Retinal pigment epithelial cell (primary cell): ENCODE results near the gene YTHDC1.

Experiments used
- DNase-seq: peaks from one replicate; pipeline ENCODE4 v3.0.0-alpha.2; 2010; ENCODE audit warnings: low read depth
- H3K4me3 ChIP-seq: 2 replicates; pipeline ENCODE4 v1.5.1; 2011; ENCODE audit warnings: mild to moderate bottlenecking, low read length, control low read depth, moderate library complexity
- TF ChIP-seq, protein P1 (sequence below): conservative IDR thresholded peaks from 2 replicates; pipeline ENCODE4 v1.5.1; 2011; ENCODE audit warnings: low read depth, low read length, control low read depth, inconsistent platforms

YTHDC1 gene

DNA sequence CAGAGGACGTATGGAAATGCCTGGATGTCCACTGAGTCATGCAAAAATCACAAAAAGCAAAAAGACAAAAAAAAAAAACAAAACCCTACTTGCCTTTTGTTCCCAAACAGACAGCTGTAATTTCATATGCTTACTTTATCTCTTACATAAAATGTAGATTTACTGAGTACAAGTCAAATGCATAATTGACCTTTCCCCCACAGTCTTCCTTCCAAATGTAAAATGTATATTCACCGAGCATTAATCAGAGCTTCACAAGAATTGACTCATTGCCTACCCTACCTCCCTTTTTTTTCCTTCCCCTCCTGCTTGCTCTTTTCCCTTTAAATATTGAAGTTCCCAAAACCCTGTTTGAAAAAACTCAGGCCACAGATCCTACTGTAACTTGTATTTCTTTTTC, 71.9 kb downstream of the YTHDC1 start:
- H3K4me3 ChIP-seq: no peak overlapping the region
- TF ChIP-seq, protein P1, sequence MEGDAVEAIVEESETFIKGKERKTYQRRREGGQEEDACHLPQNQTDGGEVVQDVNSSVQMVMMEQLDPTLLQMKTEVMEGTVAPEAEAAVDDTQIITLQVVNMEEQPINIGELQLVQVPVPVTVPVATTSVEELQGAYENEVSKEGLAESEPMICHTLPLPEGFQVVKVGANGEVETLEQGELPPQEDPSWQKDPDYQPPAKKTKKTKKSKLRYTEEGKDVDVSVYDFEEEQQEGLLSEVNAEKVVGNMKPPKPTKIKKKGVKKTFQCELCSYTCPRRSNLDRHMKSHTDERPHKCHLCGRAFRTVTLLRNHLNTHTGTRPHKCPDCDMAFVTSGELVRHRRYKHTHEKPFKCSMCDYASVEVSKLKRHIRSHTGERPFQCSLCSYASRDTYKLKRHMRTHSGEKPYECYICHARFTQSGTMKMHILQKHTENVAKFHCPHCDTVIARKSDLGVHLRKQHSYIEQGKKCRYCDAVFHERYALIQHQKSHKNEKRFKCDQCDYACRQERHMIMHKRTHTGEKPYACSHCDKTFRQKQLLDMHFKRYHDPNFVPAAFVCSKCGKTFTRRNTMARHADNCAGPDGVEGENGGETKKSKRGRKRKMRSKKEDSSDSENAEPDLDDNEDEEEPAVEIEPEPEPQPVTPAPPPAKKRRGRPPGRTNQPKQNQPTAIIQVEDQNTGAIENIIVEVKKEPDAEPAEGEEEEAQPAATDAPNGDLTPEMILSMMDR: no peak
- DNase-seq: no peak

- TF ChIP-seq, protein P1: no peak
Observed at GRCh38 chr4:68277627-68278026, 72.3 kb downstream of the YTHDC1 start.

GRCh38 chr4:68272860-68273259, 77.0 kb downstream of the YTHDC1 start:
- no peak for DNase-seq
- H3K4me3 ChIP-seq: no peak overlapping the region

More at GRCh38 chr4:68277627-68278026, 72.3 kb downstream of the YTHDC1 start:
- no peak overlapping the region for H3K4me3 ChIP-seq
- no peak for DNase-seq

GRCh38 chr4:68272380-68272779, 77.5 kb downstream of the YTHDC1 start:
- no peak for DNase-seq
- H3K4me3 ChIP-seq: peak overlapping the region; percentile 38
- TF ChIP-seq, protein P1: no peak

More at GRCh38 chr4:68272860-68273259, 77.0 kb downstream of the YTHDC1 start:
- TF ChIP-seq, protein P1: no peak

DNA sequence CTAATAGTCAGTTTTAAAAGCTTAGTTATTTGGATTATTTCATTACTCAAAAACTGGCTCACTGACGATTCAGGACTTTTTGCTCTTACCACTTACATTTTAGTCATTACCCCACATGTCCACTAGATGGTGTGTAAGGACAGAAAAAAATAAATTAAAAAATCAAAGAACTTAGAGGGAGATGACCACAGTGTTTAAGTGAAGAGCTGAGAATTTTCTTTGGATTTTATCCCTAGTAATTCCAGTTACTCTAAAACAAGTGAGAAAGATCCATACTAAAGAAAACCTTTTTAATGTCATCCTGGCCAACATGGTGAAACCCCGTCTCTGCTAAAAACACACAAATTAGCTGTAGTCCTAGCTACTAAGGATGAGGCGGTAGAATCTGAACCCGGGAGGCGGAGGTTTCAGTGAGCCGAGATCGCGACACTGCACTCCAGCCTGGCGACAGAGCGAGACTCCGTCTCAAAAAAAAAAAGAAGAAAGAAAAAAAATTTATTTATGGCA, 78.0 kb downstream of the YTHDC1 start:
- peak overlapping the region; percentile 38 for H3K4me3 ChIP-seq
- DNase-seq: no peak
- TF ChIP-seq, protein P1: peak; percentile 67

DNA sequence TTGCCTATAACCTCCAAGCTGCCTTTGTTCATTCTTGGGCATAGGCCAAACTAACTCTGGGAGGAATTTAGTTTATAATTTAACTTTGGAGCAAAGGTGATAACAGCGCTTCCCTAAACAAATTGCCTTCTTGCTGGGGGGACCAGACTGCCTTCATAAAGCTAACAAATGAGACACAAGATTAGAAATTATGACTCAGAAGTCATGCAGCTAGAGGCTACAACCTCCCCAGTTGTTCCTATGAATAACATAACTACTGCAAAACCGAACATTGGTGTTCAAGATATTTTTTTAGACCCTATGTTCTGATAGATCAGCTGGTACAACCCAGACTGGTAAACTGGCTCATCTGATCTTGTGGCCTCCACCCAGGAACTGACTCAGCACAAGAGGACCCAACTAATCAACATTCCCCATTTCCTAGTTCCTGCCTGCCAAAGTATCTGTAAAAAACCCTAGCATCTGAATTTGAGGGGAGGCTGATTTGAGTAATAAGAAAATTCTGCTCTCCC, 82.4 kb downstream of the YTHDC1 start:
- H3K4me3 ChIP-seq: no peak overlapping the region
- TF ChIP-seq, protein P1: no peak
- peak; percentile 69 for DNase-seq

DNA sequence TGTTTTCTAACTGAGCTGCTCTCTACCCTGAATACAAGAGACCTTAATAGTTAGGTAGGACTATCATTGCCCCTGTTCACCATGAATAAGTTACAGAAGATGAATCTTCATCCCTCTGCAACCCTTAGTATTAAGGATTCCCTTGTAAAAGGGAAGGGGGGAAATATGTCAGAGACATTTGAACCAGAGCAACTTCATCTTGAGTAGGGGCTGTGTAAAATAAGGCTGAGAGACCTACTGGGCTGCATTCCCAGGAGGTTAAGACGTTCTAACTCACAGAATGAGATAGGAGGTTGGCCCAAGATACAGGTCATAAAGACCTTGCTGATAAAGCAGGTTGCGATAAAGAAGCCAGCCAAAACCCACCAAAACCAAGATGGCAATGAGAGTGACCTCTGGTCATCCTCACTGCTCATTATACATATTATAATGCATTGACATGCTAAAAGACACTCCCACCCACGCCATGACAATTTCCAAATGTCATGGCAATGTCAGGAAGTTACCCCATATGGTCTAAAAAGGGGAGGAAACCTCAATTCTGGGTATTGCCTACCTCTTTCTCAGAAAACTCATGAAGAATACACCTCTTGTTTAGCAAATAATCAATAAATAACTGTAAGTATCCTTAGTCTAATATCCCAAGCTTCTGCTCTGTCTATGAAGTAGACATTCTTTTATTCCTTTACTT, 84.9 kb downstream of the YTHDC1 start:
- H3K4me3 ChIP-seq: no peak overlapping the region
- TF ChIP-seq, protein P1: no peak
- DNase-seq: no peak
